ENCODE measurements around the gene B4GALT5. TPM values are rescaled to one million over a fixed set of nuclear protein-coding genes. Genes with fewer than 3 reads are reported as not detected.
"Not testable (repeated sequence)": the region's sequence is repeated elsewhere in the genome, so short reads cannot be mapped to it uniquely, and the experiment has no call there.

B4GALT5 gene
- total and polyA plus RNA-seq, 8 donors, result 38.4 to 51.0 (median 45.8) TPM

DNA sequence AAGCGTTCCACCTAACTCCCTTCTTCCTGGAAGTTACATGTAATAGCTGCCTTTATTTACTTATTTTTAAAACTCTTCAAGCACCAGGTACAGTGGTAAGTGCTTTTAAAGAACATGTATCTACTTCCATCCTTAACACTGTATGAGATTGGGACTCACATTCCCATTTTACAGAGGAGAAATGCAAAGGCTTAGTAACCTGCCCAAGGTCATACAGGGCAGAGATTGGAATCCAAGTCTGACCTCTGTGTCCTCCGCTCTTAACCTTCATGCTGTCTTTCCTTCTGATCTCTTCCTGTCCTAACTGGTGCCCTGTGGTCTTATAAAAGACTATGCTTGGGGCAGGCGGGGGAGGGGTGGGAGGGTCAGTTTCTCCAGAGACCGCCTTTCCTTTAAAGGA lies 1.6 kb downstream of the B4GALT5 start:
- intact Hi-C loops (cut with DNase I), result no loop called here

DNA sequence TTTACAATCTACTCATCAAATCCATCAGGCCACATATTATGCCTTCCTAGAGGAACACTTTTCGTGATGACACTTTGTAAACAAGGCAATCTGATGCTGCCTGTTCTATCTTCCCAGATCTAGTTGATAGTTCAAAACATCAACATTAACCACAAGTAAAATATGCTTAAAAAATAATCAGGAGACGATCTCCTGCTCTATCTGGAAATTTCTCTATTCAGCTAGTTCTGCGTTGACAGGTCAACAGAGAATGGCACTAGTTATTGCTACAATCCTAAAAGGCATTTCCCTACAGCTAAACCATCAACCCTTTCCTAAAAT lies 2.1 kb downstream of the B4GALT5 start:
- ATAC-seq (no peak), DNase-seq (no peak)
- Histone ChIP-seq H3K27me3 (no peaks in the 10 kb centered on the region), H3K4me1 (peaks cover 27 to 70% of the 10 kb centered on the region in 2 donors), H3K27ac (peak overlapping the region; percentile 89 to 98), H3K9me3 (no peaks in the 10 kb centered on the region), H3K36me3 (no peaks in the 10 kb centered on the region), H3K4me3 (peak overlapping the region in 1 of 2 donors; percentile 97)
- intact Hi-C loops (cut with DNase I), result no loop called here
- TF ChIP-seq, protein P1, sequence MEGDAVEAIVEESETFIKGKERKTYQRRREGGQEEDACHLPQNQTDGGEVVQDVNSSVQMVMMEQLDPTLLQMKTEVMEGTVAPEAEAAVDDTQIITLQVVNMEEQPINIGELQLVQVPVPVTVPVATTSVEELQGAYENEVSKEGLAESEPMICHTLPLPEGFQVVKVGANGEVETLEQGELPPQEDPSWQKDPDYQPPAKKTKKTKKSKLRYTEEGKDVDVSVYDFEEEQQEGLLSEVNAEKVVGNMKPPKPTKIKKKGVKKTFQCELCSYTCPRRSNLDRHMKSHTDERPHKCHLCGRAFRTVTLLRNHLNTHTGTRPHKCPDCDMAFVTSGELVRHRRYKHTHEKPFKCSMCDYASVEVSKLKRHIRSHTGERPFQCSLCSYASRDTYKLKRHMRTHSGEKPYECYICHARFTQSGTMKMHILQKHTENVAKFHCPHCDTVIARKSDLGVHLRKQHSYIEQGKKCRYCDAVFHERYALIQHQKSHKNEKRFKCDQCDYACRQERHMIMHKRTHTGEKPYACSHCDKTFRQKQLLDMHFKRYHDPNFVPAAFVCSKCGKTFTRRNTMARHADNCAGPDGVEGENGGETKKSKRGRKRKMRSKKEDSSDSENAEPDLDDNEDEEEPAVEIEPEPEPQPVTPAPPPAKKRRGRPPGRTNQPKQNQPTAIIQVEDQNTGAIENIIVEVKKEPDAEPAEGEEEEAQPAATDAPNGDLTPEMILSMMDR (IDR thresholded peaks at IDR 0.05), result no peak

More for the DNA sequence above, 1.6 kb downstream of the B4GALT5 start:
- peaks cover 22 to 65% of the 10 kb centered on the region in 2 donors for H3K4me1 ChIP-seq
- no peaks in the 10 kb centered on the region for H3K36me3 ChIP-seq
- peak overlapping the region; percentile 89 to 98 for H3K27ac ChIP-seq
- H3K27me3 ChIP-seq, result no peaks in the 10 kb centered on the region
- ATAC-seq (peak; percentile 49), DNase-seq (no peak)
- H3K9me3 ChIP-seq, result no peaks in the 10 kb centered on the region
- TF ChIP-seq, protein P1 (IDR thresholded peaks at IDR 0.05), result no peak
- H3K4me3 ChIP-seq, result peak overlapping the region; percentile 92 to 97

DNA sequence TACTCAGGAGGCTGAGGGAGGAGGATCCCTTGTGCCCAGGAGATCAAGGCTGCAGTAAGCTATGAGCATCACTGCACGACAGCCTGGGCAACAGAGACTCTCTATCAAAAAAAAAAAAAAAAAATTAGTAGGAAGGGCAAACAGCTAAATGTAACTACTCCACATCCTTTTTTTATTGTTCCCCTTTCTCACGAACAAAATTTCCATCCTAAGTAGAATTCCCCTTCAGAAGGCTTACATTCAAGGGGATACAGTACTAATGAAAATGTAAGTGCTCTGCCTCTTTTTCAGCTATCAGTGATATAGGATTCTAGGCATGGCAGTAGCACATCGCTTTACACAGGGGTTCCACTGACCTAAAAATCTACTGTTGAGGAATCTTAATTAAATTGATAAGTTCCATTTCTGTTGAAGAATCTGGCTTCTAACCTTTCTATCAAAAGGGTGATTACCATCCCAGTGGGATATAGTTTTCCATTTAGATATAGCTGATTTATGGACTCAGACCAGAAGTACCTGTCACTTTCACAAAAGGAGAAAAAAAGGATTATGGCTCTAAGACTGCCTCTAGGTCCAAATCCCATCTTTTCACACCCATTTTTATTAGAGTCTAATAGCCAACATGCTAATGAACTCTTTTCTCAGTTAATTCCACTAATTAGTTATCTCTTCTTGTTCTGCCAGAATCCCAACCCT lies 2.6 kb downstream of the B4GALT5 start:
- ATAC-seq (no peak), DNase-seq (no peak)
- Histone ChIP-seq H3K36me3 (no peaks in the 10 kb centered on the region), H3K9me3 (no peaks in the 10 kb centered on the region), H3K27ac (peak overlapping the region in 1 of 2 donors; percentile 98), H3K27me3 (no peaks in the 10 kb centered on the region), H3K4me3 (peak overlapping the region in 1 of 2 donors; percentile 97), H3K4me1 (peaks cover 28 to 75% of the 10 kb centered on the region in 2 donors)
- TF ChIP-seq, protein P1 (IDR thresholded peaks at IDR 0.05), result no peak
- intact Hi-C loops (cut with DNase I), result no loop called here

DNA sequence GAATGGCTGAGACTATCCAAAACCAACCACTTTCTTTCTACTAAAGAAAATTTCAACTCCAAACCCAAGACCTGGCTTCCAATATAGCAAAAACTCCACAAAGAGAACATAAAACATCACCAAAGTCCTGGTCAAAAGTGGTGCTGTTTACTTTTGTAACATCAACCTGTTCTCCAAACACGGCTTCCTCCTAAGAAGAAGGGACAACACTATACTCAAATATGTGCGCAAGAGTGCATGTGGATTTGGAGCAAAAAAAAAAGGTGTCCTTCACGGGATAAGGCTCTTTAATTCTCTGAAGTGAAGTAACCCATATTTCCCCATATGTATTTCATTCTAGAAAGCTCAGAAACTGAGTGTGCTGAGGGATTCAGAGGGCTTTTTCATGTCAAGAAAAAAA lies 6.6 kb downstream of the B4GALT5 start:
- peak overlapping the region in 1 of 2 donors; percentile 41 for H3K27ac ChIP-seq
- H3K27me3 ChIP-seq, result no peaks in the 10 kb centered on the region
- peaks cover 21 to 97% of the 10 kb centered on the region in 2 donors for H3K4me1 ChIP-seq
- DNase-seq, result no peak
- H3K36me3 ChIP-seq, result no peaks in the 10 kb centered on the region
- TF ChIP-seq, protein P1 (IDR thresholded peaks at IDR 0.05), result no peak
- no peak overlapping the region for H3K4me3 ChIP-seq
- intact Hi-C loops (cut with DNase I), result no loop called here
- no peaks in the 10 kb centered on the region for H3K9me3 ChIP-seq
- ATAC-seq, result no peak

DNA sequence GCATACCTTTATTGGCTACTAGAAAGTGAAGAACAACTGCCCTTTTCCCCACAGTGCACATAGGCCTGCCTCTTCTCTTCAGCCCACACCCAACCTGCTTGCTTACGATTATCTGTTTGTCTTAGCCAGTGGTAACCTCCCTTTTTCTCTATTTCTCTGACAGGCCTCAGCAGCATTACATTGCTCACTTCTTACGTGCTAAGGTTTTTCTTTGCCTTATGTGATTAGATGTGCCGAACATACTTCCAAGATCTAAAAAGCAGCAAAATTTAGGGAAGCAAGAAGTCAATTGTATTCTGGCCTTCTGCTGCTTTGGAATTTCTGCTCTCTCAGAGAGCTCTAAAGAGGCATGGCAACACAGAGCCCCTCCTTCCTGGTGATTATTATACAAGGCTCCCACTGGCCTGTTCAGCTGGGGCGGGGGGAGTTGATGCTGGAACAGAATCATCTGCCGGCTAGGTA lies 7.0 kb downstream of the B4GALT5 start:
- H3K9me3 ChIP-seq, result no peaks in the 10 kb centered on the region
- peak overlapping the region in 1 of 2 donors; percentile 41 for H3K27ac ChIP-seq
- no peak overlapping the region for H3K4me3 ChIP-seq
- intact Hi-C loops (cut with DNase I), result no loop called here
- H3K36me3 ChIP-seq, result no peaks in the 10 kb centered on the region
- peaks cover 17 to 97% of the 10 kb centered on the region in 2 donors for H3K4me1 ChIP-seq
- DNase-seq, result no peak
- peak; percentile 56 for ATAC-seq
- no peaks in the 10 kb centered on the region for H3K27me3 ChIP-seq
- TF ChIP-seq, protein P1 (IDR thresholded peaks at IDR 0.05), result no peak

DNA sequence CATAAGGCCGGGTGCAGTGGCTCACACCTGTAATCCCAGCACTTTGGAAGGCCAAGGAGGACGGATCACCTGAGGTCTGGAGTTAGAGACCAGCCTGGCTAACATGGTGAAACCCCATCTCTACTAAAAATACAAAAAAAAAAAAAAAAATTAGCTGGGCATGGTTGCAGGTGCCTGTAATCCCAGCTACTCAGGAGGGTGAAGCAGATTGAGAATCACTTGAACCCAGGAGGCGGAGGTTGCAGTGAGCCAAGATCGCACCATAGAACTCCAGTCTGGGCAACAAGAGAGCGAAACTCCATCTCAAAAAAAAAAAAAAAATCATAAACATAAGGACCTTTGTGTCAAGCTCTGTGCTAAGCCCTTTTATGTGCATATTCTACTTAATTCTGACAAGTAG lies 7.8 kb downstream of the B4GALT5 start:
- ATAC-seq; H3K4me3 ChIP-seq; intact Hi-C loops (cut with DNase I); H3K9me3 ChIP-seq; H3K36me3 ChIP-seq; DNase-seq; H3K27me3 ChIP-seq: not testable (repeated sequence)
- H3K4me1 ChIP-seq, result peaks cover 12 to 97% of the 10 kb centered on the region in 2 donors
- H3K27ac ChIP-seq, result peak overlapping the region in 1 of 2 donors; percentile 51
